PC-3 (cell line): ENCODE results near the gene ESYT3. TPM values are rescaled to one million over a fixed set of nuclear protein-coding genes. Genes with fewer than 3 reads are reported as not detected.

ENCODE experiments used
- ATAC-seq: fragments of 200-7000 bp; cut with Tn5 transposase; 2 replicates; pipeline ENCODE4 v1.9.1; 2020; ENCODE audit warnings: mild to moderate bottlenecking, moderate library complexity
- BruUV-seq: library from RNA; stranded (reverse); fragments of 400-500 nt; replicated peaks from 2 replicates; lab custom pipeline; 2021; lab: Mats Ljungman, UMichigan
- CTCF ChIA-PET: fragments of 300-600 bp; sonication (Branson Sonifier 250); formaldehyde crosslinking; loops from one replicate; lab custom pipeline; 2022; ENCODE audit warnings: antibody characterized with exemption; lab: Charles Lee
- POLR2A ChIA-PET: fragments of 300-600 bp; sonication (Branson Sonifier 250); formaldehyde crosslinking; loops from one replicate; lab custom pipeline; 2022; ENCODE audit warnings: antibody characterized with exemption; ENCODE audit not compliant: unreplicated experiment; lab: Charles Lee
- DNase-seq: peaks from one replicate; pipeline ENCODE4 v3.0.0-alpha.2; 2015
- H2AFZ ChIP-seq: fragments of 300-600 bp; sonication (generic); 2 replicates; pipeline ENCODE4 v1.6.0; 2016; ENCODE audit warnings: antibody characterized with exemption, low read length
- H3F3A ChIP-seq: fragments of 300-600 bp; sonication (generic); one replicate; pipeline ENCODE4 v1.6.0; 2017; ENCODE audit warnings: antibody characterized with exemption, low read length, control low read depth, mild to moderate bottlenecking; ENCODE audit not compliant: unreplicated experiment
- H3K27ac ChIP-seq: fragments of 300-600 bp; sonication (generic); 2 replicates; pipeline ENCODE4 v1.5.1; 2016; ENCODE audit warnings: mild to moderate bottlenecking, low read length
- H3K27me3 ChIP-seq: fragments of 300-600 bp; sonication (generic); 2 replicates; pipeline ENCODE4 v1.6.1; 2016; ENCODE audit warnings: low read length, mixed read lengths
- H3K36me3 ChIP-seq: fragments of 300-600 bp; sonication (generic); 2 replicates; pipeline ENCODE4 v1.6.1; 2016; ENCODE audit warnings: low read depth, mixed run types, low read length, mixed read lengths
- H3K4me1 ChIP-seq: fragments of 300-600 bp; sonication (generic); 2 replicates; pipeline ENCODE4 v1.5.1; 2016; ENCODE audit warnings: low read length; ENCODE audit not compliant: insufficient read depth
- H3K4me2 ChIP-seq: fragments of 300-600 bp; sonication (generic); 2 replicates; pipeline ENCODE4 v1.6.0; 2016; ENCODE audit warnings: low read length
- H3K4me3 ChIP-seq: fragments of 300-600 bp; sonication (generic); 2 replicates; pipeline ENCODE4 v1.5.1; 2016; ENCODE audit warnings: mild to moderate bottlenecking, low read length, mixed read lengths
- H3K79me2 ChIP-seq: fragments of 300-600 bp; sonication (generic); 2 replicates; pipeline ENCODE4 v1.6.1; 2017; ENCODE audit warnings: low read length, mixed read lengths
- H3K9ac ChIP-seq: fragments of 300-600 bp; sonication (generic); 2 replicates; pipeline ENCODE4 v1.6.0; 2016; ENCODE audit warnings: mild to moderate bottlenecking, low read length
- H3K9me2 ChIP-seq: fragments of 300-600 bp; sonication (generic); replicated peaks from 2 replicates; pipeline ENCODE4 v1.6.1; 2016; ENCODE audit warnings: mixed run types, low read length, mixed read lengths
- H3K9me3 ChIP-seq: fragments of 300-600 bp; sonication (generic); 2 replicates; pipeline ENCODE4 v1.6.1; 2016; ENCODE audit warnings: low read length, mixed read lengths
- H4K20me1 ChIP-seq: fragments of 300-600 bp; sonication (generic); 2 replicates; pipeline ENCODE4 v1.6.1; 2016; ENCODE audit warnings: low read length, mixed read lengths
- CTCF ChIP-seq: fragments of 300-600 bp; sonication (generic); conservative IDR thresholded peaks from 2 replicates; pipeline ENCODE4 v1.5.1; 2017; ENCODE audit warnings: antibody characterized with exemption, low read depth, mild to moderate bottlenecking, low read length
- EZH2 ChIP-seq: fragments of 300-600 bp; sonication (generic); IDR thresholded peaks from one replicate; pipeline ENCODE4 v1.6.1; 2017; ENCODE audit warnings: antibody characterized with exemption, mild to moderate bottlenecking, low read length; ENCODE audit not compliant: unreplicated experiment
- EZH2phosphoT487 ChIP-seq: fragments of 300-600 bp; sonication (generic); IDR thresholded peaks from 2 replicates; pipeline ENCODE4 v1.6.1; 2018; ENCODE audit warnings: mild to moderate bottlenecking, antibody characterized with exemption, low read length, borderline replicate concordance
- intact Hi-C: fragments of 100-400 bp; cut with micrococcal nuclease; formaldehyde crosslinking; loops from 2 replicates; pipeline ENCODE4 v1.9.0; 2023
- total RNA-seq: library from RNA; depleted of rRNA; stranded (reverse); fragments of >200 nt; gene quantifications from 2 replicates; pipeline ENCODE4 v1.2.3, GENCODE V29; 2014

Gene ESYT3
- total RNA-seq, 1 experiment from 2014 or later, result 1.6 TPM

GRCh38 chr3:138467931-138468330, 33.5 kb downstream of the ESYT3 start:
- Histone ChIP-seq H3K4me2 (no peak overlapping the region), H3K36me3 (no peaks in the 10 kb centered on the region), H3K9me3 (no peaks in the 10 kb centered on the region), H3K4me3 (no peak overlapping the region), H3K79me2 (no peaks in the 10 kb centered on the region), H3K9me2 (no peaks in the 10 kb centered on the region), H2AFZ (no peak overlapping the region), H3F3A (peaks cover 4% of the 10 kb centered on the region), H3K27ac (no peak overlapping the region), H3K27me3 (no peaks in the 10 kb centered on the region), H3K9ac (no peak overlapping the region), H4K20me1 (no peaks in the 10 kb centered on the region), H3K4me1 (peaks cover 32% of the 10 kb centered on the region)
- ATAC-seq (no peak), DNase-seq (no peak)
- ChIA-PET POLR2A (no interaction called here), CTCF (no interaction called here)
- intact Hi-C loops, result loop anchor here (10.0 kb wide), 1 partner anchor 227 kb away; no protein-coding TSS in a partner anchor
- TF ChIP-seq EZH2 (no peak), CTCF (no peak), EZH2phosphoT487 (no peak)
- BruUV-seq, result no TSS peak

GRCh38 chr3:138468451-138468850, 34.0 kb downstream of the ESYT3 start:
- Histone ChIP-seq H3K4me1 (peaks cover 32% of the 10 kb centered on the region), H3K27ac (peak overlapping the region; percentile 57), H3K4me3 (no peak overlapping the region), H3K36me3 (no peaks in the 10 kb centered on the region), H3K9me3 (no peaks in the 10 kb centered on the region), H3K4me2 (peak overlapping the region; percentile 61), H3K79me2 (no peaks in the 10 kb centered on the region), H3K9me2 (no peaks in the 10 kb centered on the region), H3F3A (peaks cover 4% of the 10 kb centered on the region), H2AFZ (no peak overlapping the region), H4K20me1 (no peaks in the 10 kb centered on the region), H3K27me3 (no peaks in the 10 kb centered on the region), H3K9ac (no peak overlapping the region)
- DNase-seq (no peak), ATAC-seq (no peak)
- ChIA-PET POLR2A (no interaction called here), CTCF (no interaction called here)
- no TSS peak for BruUV-seq
- intact Hi-C loops, result loop anchor here (10.0 kb wide), 1 partner anchor 226 kb away; no protein-coding TSS in a partner anchor
- TF ChIP-seq EZH2phosphoT487, result no peak

- ATAC-seq (peak; percentile 88), DNase-seq (peak; percentile 77)
- Histone ChIP-seq H3K36me3 (no peaks in the 10 kb centered on the region), H3K9me2 (no peaks in the 10 kb centered on the region), H3K27ac (peak overlapping the region; percentile 63), H3K4me1 (peaks cover 32% of the 10 kb centered on the region), H2AFZ (no peak overlapping the region), H3K4me2 (peak overlapping the region; percentile 61), H3F3A (peaks cover 4% of the 10 kb centered on the region), H3K9ac (peak overlapping the region; percentile 16; the same call in 1 of the 2 replicates), H3K27me3 (no peaks in the 10 kb centered on the region), H3K4me3 (no peak overlapping the region), H3K9me3 (no peaks in the 10 kb centered on the region), H3K79me2 (no peaks in the 10 kb centered on the region), H4K20me1 (no peaks in the 10 kb centered on the region)
- no peak for TF ChIP-seq EZH2
- TF ChIP-seq EZH2phosphoT487, result no peak
- no peak for TF ChIP-seq CTCF
- POLR2A ChIA-PET, result no interaction called here
- CTCF ChIA-PET, result no interaction called here
- intact Hi-C loops, result loop anchor here (10.0 kb wide), 1 partner anchor 226 kb away; no protein-coding TSS in a partner anchor
- BruUV-seq, result no TSS peak
Observed at GRCh38 chr3:138468886-138469285, 34.5 kb downstream of the ESYT3 start.
